GM21447 (cell line): ENCODE data around the gene GSTA1.
"Not testable (repeated sequence)": the region's sequence is repeated elsewhere in the genome, so short reads cannot be mapped to it uniquely, and the experiment has no call there.

Experiments
- ATAC-seq: cut with Tn5 transposase; IDR thresholded peaks from one replicate; pipeline ENCODE4 v1.9.1; 2021; ENCODE audit not compliant: unreplicated experiment

The GSTA1 gene

GRCh38 chr6:52759085-52759484, 44.5 kb downstream of the GSTA1 start:
- no peak for ATAC-seq

DNA sequence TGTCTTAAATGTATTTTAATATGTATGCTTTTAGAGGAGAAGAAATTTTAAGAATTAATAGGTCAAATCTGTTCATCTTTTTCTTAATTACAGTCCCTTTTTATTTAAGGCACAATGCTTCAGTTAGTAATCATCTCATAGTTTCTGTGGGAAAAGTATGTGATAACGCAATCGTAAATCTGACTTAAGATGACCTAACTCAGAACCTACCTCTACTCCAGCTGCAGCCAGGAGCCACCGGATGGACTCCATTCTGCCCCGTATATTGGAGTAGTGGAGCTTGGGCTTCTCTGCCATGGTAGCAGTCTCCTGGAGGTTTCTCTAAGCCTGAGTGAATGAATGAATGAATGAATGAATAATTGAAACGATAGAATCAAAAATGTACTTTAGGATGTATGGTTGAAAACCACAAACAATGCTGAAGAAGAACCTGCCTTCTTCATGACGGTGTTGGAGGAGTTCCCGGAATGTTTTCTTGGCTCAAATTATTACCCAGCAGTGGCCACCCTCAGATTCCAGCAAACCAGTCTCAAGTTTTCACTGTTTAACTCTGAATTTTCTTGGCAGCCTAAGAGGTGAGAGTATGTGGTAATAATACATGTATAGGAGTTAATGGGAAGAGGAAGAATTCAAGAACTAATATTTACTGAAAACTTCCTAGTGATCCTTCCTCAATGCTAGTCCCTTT, 45.8 kb downstream of the GSTA1 start:
- not testable (repeated sequence) for ATAC-seq

DNA sequence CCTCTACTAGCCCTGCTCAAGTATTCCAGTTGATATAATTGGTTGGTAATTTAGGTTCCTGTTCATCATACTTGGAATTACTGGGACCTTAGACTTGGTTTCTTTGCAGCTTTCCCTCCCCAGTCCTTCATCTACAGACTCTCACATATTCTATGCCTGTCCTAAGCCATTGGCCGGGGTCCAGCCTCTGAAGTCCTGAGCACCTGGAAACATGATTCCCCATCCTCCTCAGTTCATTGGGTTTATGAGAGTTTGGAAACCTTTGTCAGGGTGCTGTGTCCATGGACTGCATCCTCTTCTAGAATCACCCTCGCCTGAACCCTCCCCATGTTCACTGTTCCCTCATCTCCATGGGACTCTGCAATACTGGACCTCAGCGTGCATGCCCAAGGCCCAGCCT, 49.2 kb downstream of the GSTA1 start:
- no peak for ATAC-seq

DNA sequence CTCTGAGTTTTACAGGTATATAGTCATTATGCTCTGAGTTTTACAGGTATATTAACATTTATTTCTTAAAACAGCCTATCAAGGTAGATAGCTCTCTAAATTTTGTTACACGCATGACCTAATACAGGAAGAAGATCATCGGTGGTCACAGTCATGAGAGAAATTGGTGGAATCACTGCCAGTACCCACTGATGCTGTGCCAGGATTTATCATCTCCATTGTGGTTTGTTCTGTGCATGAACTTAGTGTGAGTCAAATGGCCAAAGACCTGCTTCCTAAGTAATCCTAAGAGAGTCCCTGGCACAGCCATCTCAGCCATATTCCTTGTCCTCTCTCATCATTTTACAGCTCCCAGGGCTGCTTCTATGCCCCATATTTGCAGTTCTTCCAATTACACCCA, 50.5 kb downstream of the GSTA1 start:
- ATAC-seq = not testable (repeated sequence)

GRCh38 chr6:52752310-52752709, 51.3 kb downstream of the GSTA1 start:
- ATAC-seq = no peak

- no peak for ATAC-seq
These were observed 54.0 kb downstream of the GSTA1 start for GRCh38 chr6:52749556-52750152.

DNA sequence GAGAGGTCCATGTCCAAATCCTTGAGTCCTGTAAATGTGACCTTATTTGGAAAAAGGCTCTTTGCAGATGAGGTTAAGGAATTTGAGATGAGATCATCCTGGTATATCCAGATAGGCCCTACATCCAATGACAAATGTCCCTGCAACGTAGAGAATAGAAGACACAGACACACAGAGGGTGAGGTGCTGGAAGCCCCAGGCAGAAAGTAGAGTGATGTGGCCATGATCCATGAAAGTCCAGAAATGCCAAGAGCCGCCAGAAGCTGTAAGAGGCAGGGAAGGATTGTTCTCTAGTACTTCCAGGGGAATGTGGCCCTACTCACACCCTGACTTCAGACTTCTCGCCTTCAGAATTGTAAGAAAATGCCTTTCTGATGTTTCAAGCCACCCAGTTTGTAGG, 56.3 kb downstream of the GSTA1 start:
- not testable (repeated sequence) for ATAC-seq

- no peak for ATAC-seq
These were observed 57.4 kb downstream of the GSTA1 start for GRCh38 chr6:52746213-52746612.

DNA sequence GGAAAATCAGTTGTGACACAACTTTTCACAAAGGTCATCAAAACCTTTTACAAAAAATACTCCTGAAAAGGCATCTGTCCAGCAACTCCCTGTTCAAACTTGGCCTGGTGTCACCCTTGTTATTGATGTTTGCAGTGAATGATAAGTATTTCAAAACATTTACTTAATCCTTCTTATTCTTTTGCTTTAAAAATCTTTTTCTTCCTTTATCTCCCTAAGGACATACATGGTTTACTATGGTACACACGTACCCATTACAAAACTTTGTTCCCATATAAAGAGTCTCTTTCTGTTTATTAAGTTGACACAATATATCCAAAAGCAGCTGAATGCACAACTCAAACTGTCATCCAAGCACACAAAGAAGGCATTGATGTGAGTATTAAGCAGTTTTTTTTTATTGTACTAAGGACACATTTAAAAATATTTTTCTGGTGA, 57.8 kb downstream of the GSTA1 start:
- ATAC-seq = no peak

GRCh38 chr6:52741872-52742271, 61.7 kb downstream of the GSTA1 start:
- ATAC-seq = no peak
